ENCODE data around the gene AP4S1.
"Not testable (repeated sequence)": the region's sequence is repeated elsewhere in the genome, so short reads cannot be mapped to it uniquely, and the experiment has no call there.

The AP4S1 gene

DNA sequence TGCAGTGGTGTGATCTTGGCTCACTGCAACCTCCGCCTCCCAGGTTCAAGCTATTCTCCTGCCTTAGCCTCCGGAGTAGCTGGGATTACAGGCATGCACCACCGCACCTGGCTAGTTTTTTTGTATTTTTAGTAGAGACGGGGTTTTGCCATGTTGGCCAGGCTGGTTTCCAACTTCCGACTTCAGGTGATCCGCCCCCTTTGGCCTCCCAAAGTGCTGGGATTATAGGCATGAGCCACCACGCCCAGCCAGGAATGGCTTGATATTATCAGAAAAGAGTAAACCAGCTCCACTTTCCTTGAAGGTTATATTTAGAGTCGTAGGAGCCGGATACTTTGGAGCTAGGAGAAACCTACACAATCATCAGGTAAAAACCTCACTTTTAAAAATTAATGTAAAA lies 61.0 kb downstream of the AP4S1 start:
- DNase-seq (ENCODE audit: low read depth) = not testable (repeated sequence)

DNA sequence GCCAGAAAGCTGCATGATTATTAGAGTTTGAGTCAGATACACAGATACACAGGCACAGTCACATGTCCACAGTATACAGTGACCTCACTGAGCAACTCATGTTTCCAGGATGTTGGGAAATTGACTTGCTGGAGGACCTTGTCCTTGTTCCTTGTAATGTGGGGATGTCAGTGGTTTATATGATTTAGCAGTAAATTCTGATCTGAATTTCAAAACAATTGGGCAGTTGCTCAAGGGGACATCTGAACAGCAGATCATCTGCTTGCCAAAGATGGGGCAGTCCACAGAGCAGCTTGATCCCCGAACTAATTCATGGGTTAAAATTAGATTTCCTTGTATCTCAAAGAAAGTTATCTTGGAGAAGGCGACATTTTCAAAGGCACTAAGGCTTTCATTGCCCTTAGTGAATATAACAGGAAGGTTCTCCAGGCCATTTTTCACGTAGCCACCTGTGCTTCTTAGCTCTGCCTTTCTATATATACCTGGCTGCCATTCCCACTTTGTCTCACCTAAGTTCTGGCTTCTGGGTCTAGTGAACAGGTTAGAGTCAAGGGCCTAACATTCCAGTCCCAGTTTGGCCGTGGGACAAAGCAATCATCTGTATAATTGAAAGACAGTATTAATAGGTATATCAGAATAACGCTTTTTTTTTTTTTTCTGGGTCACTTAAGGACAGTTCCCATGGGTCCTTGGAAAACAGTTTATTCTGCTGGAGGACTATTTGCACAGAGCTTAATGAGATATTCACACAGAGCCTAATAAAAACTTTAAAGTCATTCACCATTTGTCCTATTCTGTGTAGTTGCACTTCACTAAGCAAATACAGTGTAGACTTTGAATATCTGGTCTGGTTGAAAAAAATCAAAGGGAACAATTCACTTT lies 65.7 kb downstream of the AP4S1 start:
- peak; percentile 92 for DNase-seq (ENCODE audit: low read depth)

DNA sequence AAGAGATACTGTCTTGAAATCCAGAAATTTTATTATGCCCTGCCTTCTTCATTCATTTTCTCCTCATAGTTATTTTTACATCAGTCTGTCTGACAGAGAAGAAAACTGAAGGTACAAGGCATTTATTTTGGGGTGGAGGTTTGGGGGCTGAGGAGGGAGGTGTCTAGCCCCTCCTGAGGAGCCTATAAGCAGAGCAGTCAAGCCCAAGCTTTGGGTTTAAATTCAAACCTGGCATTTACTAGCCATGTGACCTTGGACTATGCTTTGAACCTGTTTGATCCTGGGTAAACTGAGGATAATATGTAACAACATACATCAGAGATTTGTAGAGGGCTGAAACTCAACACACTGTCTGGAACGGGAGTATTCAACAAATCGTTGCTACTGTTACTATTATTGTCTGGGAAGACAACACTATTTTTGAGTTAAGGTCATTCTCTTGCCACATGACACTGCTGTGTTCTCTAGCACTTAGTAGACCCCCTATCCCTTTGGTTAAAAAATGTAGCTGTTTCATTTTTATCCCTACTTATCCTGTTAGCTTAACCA lies 66.8 kb downstream of the AP4S1 start:
- no peak for DNase-seq (ENCODE audit: low read depth)

DNA sequence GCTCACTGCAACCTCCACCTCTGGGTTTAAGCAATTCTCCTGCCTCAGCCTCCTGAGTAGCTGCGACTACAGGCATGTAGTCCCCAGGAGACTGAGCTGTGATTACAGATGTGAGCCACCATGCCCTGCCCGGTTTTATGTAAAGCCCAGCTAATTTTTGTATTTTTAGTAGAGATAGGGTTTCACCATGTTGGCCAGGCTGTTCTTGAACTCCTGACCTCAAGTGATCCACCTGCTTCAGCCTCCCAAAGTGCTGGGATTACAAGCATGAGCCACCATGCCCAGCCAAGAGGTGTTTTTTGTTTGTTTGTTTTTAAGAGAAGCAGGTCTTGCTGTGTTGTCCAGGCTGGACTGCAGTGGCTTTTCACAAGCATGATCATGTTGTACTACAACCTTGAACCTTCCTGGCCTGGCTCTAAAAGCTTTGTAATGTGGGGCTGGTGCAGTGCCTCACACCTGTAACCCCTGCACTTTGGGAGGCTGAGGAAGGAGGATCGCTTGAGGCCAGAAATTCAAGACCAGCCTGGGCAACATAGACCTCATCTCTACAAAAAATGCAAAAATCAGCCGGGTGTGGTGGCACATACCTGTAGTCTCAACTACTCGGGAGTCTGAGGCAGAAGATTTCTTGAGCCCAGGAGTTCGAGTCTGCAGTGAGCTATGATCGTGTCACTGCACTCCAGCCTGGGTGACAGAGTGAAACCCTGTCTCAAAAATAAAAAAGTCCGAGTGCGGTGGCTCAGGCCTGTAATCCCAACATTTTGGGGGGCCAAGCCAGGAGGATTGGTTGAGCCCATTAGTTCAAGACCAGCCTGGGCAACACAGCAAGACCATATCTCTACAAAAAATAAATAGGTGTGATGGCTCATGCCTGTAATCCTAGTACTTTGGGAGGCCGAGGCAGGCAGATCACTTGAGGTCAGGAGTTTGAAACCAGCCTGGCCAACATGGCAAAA lies 68.7 kb downstream of the AP4S1 start:
- DNase-seq (ENCODE audit: low read depth) = not testable (repeated sequence)

DNA sequence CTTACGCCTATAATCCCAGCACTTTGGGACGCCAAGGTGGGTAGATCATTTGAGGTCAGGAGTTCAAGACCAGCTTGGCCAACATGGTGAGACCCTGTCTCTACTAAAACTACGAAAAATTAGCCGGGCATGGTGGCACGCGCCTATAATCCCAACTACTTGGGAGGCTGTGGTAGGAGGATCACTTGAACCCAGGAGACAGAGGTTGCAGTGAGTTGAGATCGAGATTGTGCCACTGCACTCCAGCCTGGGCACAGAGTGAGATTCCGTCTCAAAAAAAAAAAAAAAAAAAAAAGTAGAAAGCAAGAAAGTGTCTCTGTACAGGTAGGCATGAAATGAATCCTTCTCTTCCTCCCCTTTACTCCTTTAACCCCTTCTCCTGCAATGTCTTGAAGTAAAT lies 70.4 kb downstream of the AP4S1 start:
- DNase-seq (ENCODE audit: low read depth) = not testable (repeated sequence)

DNA sequence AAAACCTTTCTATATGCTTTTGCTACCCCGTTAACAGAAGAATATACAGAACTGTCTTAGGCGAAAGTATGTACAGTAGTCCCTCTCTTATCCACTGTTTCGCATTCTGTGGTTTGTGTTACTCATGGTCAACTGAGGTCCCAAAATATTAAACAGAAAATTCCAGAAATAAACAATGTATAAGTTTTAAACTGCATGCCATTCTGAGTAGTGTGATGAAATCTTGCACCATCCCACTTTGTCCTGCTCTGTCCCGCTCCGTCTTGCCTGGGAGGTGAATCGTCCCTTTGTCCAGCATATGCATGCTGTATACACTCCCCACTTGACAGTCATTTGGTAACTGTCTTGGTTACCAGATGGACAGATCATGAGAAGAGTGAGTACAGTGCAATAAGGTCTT lies 70.8 kb downstream of the AP4S1 start:
- peak; percentile 35 for DNase-seq (ENCODE audit: low read depth)

DNA sequence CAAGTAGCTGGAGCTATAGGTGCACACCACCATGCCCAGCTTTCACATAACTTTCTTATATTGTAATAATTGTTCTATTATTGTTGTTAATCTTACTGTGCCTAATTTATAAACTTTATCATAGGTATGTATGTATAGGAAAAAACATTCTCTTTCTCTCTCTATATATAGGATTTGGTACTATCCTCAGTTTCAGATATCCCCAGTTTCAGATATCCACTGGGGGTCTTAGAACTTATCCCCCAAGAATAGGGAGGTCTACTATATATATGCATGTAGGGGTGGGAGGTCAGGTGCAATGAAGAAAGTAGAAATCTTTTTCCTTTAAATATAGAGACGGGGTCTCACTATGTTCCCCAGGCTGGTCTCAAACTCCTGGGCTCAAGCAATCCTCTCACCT lies 71.6 kb downstream of the AP4S1 start:
- DNase-seq (ENCODE audit: low read depth) = no peak

DNA sequence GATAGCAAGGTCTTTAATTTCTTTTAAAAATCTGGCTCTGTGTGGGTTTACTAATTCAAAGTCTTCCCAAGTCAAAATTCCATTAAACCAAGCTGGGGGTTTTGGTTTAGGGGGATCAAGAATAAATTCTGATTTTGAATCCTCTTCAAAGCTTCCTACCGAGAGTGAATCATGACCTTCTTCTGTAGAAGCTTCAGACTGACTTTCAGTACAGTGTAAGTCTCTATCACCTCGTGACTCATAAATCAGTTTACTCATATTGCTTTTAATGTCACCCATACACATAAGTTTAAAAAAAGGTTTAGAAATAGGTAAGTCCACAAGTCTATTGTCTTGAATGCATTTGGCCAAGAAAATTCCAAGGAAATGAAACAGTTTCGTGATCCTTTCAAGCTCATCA lies 81.3 kb downstream of the AP4S1 start:
- DNase-seq (ENCODE audit: low read depth) = peak; percentile 64

DNA sequence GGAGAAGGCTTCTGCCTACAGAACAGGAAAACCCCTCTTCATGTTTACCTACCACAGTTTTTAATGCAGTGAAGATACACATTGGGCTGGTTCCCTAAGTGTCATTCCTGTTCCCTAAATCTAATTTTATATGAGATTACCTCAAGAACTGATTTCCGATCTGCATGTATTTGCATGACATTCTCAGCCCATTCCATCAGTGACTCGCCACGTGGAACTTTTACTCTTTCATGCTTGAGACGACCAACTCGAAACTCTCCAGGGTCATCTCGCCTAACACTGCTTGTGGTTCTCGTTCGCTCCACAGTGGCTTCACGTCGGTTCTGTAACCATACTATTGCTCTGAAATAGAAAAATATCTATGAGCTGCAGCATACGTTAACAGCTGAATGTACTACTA lies 83.8 kb downstream of the AP4S1 start:
- DNase-seq (ENCODE audit: low read depth) = no peak

DNA sequence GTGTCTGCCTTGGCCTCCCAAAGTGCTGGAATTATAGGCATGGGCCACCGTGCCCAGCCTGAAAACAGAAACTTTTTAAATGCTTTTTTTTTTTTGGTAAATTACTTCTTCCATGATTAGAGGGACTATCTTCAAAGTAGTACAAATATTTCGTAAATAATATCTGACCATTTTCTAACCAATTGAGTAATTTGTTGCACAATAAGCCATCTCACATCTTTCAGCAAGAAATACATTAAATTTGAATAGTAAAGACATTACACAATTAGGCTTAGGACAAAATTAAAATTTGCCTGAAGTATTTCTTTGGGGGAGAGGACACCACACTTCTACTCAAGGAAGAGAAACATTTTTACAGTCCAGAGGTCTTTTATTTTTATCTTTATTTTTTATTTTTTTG lies 85.4 kb downstream of the AP4S1 start:
- DNase-seq (ENCODE audit: low read depth) = no peak

DNA sequence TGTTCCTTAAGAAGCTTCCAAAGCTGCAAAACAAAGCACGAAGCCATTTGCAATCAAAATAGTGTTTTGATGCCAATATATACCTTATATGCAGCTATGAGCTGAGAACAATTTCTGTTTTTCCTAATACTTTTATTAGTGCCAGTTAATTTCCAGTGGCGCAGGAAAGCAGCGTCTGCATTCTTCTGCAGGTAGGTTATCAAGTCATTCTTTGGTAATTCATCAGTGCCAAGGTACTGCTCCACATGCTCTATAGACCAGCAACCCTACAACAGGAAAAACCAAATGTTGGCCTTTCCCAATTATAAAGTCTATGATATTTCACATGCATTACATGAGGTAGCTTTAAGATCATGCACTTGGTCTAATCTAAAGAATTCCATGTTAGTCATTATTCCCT lies 88.3 kb downstream of the AP4S1 start:
- no peak for DNase-seq (ENCODE audit: low read depth)

DNA sequence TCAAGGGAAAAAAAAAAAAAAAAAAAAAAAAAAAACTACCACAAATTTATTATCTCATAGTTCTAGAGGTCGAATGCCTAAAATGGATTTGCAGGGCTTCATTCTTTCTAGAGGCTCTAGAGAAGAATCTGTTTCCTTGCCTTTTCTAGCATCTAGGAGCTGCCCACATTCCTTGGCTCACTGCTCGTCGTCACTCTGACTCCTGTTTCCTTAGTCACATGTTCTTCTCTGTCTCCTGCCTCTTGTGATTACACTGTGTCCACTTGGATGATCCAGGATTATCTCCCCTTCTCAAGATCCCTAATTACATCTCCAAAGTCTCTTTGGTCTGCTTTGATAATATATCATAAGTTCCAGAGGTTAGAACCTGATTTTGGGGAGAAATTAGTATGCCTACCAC lies 93.4 kb downstream of the AP4S1 start:
- no peak for DNase-seq (ENCODE audit: low read depth)

DNA sequence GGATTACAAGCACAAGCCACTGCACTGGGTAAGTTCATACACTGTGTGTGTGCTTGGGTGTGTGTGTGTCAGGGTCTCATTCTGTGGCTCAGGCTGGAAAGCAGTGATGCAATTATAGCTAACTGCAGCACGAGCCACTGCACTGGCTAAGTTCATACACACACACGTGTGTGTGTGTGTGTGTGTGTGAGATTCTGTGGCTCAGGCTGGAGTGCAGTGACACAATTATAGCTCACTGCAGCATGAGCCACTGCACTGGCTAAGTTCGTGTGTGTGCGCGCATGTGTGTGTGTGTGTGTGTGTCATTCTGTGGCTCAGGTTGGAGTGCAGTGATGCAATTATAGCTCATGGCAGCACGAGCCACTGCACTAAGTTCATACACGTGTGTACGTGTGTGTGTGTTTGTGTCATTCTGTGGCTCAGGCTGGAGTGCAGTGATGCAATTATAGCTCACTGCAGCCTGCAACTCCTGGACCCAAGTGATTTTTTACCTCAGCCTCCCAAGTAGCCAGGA lies 96.7 kb downstream of the AP4S1 start:
- DNase-seq (ENCODE audit: low read depth) = no peak

DNA sequence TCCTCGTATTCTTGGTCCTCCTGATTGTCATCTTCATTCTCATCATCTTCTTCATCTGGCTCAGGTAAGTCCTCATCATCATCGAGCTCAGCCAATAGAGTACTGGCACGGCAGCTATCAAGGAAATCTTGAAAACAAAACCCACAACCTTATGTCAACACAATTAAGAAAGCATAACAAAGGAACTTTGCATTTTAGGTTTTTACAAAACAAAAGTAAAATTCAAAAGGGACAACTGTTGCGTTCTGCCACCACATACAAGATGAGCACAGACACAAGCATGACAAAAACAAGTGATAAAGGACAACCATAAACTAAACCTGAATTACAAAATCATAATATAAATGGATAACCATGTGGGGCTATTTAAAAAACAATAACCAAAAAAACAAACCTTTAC lies 97.5 kb downstream of the AP4S1 start:
- DNase-seq (ENCODE audit: low read depth) = no peak

DNA sequence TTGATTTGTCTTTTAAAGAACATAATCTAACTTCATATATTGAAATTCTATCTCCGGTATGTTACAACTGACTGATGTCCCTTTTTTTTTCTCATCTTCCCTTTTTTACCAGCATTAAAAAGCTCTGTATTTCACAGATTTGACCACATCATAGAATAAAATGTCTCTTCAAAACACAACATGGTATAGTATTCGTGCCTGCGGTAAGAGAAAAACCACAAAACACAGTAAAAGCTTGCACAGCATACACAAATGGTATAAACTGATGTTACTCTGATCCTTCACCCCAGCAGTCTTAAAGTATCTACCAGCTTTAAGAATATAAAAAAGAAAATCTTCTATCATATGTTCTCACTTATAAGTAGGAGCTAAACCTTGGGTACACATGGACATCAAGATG lies 98.7 kb downstream of the AP4S1 start:
- no peak for DNase-seq (ENCODE audit: low read depth)

DNA sequence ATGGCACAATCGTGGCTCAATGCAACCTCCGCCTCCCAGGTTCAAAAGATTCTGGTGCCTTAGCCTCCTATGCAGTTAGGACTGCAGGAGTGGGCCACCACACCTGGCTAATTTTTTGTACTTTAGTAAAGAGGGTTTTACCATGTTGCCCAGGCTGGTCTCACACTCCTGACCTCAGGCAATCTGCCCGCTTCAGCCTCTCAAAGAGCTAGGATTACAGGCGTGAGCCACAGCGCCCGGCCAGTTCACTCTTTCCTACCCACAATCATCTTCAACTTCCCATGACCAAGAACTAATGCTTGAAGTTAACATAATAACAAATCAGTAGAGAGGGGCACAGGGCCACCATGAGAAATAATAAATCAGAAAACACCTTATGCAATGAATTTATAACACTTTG lies 99.8 kb downstream of the AP4S1 start:
- DNase-seq (ENCODE audit: low read depth) = no peak

DNA sequence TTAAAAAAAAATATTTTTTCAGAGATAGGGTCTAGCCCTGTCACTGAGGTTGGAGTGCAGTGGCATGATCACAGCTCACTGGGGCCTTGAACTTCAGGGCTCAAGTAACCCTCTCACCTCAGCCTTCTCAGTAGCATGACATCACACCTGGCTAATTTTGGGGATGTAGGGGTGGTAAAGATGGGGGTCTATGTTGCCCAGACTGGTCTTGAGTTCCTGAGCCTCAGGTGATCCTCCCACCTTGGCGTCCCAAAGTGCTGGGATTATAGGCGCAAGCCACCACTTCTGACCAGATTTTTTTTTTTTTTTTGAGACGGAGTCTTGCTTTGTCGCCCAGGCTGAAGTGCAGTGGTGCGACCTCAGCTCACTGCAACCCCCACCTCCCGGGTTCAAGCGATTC lies 101.2 kb downstream of the AP4S1 start:
- no peak for DNase-seq (ENCODE audit: low read depth)

DNA sequence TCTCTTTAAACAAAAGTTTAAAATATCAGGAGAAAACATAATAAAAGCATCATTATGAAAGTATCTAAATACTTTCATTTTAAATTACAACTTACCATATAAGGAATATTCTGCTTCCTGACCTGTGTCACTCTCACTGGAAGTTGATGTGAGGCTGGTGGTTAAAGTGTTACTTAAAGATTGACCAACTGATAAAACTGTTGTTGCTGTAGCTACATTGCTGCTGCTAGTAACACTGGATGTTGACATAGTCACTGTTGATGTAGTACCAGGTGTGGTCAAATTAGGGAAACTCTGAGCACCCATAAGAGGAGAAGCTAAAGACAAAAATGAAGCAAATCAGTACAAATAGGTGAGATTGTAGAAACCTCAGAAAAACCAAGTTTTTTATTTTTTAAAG lies 102.2 kb downstream of the AP4S1 start:
- DNase-seq (ENCODE audit: low read depth) = no peak

DNA sequence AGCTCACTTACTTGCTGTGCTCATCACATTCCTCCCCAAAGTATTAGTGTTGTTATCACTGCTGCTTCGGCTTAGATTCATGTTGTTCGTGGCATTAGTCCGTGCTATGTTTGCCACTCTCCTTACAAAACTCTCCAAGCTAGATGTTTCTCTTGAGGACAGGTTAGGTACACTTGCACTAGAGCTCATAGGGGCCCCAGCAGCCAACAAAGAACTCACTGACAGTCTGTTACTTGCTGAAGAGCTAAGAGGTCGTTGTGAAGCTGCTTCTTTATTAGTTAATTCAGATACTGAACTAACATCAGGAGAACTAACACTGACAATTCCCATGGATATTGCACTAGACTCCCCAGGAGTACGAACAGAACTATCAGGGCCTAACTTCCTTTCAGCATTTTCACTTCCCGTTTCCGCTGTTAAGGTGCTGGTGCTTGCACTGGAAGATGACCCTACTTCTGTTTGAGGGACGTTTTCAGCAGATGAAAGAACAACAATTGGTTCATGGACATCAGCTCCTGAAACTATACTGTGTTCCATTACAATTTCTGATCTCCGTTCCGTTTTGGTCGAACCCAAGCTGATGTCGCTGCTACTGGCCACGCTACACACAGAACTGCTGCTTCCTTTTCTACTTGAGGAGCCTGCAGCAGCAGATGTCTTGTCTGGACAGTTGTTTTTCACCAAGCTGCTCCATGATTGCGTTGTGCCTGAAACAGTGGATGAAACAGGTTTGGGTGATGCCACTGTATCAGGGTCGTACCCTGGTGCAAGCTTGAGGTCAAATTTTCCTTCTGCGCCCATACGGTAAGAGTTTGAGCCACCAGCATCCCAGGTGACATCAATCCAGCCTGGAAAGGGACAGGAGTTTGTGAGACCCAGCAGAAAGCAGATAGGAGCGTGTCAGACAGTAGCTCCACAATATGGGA lies 103.4 kb downstream of the AP4S1 start:
- no peak for DNase-seq (ENCODE audit: low read depth)

DNA sequence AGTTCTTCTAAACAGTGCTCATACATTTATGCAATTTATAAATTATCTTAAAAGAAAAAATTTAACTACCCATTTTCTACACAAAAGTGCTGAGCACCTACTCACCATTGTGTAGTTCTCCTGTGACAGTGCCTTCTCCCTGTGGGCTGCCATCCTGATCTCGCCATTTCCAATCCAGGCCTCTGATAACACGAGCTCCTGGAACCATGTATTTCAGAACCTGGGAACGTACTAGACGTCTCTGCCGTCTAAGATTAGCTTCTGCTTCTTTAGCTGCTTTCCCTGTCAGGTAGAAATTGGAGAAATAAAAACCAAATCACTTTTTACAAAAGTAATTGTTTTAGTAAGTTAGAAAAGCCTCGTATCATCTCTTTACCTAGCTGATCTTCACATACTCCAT lies 107.7 kb downstream of the AP4S1 start:
- DNase-seq (ENCODE audit: low read depth) = no peak

DNA sequence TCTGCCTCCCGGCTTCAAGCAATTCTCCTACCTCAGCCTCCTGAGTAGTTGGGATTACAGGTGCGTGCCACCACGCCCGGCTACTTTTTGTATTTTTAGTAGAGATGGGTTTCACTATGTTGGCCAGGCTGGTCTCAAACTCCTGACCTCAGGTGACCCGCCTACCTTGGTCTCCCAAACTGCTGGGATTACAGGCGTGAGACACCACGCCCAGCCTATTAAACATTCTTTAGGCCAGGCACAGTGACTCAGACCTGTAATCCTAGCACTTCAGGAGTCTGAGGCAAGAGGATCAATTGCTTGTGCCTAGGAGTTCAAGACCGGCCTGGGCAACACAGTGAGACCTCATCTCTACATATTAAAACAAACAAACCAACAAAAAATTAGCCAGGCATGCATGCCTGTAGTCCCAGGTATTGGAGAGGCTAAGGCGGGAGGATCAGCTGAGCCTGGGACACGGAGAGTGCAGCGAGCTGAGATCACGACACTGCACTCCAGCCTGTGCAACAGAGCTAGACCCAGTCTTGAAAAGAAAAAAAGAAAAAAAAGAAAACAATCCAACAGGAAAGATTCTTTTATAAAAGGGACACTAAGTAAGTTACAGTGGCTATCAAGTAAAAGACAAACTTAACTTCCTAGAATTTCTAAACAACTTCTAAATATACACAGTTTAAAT lies 111.9 kb downstream of the AP4S1 start:
- DNase-seq (ENCODE audit: low read depth) = no peak

Measured in ELR (cell line).